NB4 (cell line): ENCODE data around the gene ABHD12.
A peak's percentile ranks its signal among the peaks of the same experiment; 100 is the strongest.

Experiments used
- DNase-seq: peaks from one replicate; pipeline ENCODE4 v3.0.0; 2010; ENCODE audit warnings: low read depth
- H3K4me3 ChIP-seq: one replicate; pipeline ENCODE4 v1.5.1; 2011; ENCODE audit warnings: mild to moderate bottlenecking, low read depth, low read length, moderate library complexity
- MYC ChIP-seq: IDR thresholded peaks from 2 replicates; pipeline ENCODE4 v1.6.1; 2011; ENCODE audit warnings: low read depth, low read length
- POLR2A ChIP-seq: IDR thresholded peaks from 2 replicates; pipeline ENCODE4 v1.6.1; 2011; ENCODE audit warnings: mild to moderate bottlenecking; ENCODE audit not compliant: insufficient read length; ENCODE audit errors: extremely low read depth
- TF ChIP-seq, protein P1 (sequence below): IDR thresholded peaks from 2 replicates; pipeline ENCODE4 v1.6.1; 2011; ENCODE audit warnings: low read depth, low read length
- TF ChIP-seq, protein P2 (sequence below): IDR thresholded peaks from one replicate; pipeline ENCODE4 v1.5.1; 2012; ENCODE audit warnings: low read depth, low read length

The ABHD12 gene

GRCh38 chr20:25364180-25364788 is 26.4 kb downstream of the ABHD12 start:
- DNase-seq = no peak
- TF ChIP-seq MYC (no peak), POLR2A (no peak)
- TF ChIP-seq, protein P1, sequence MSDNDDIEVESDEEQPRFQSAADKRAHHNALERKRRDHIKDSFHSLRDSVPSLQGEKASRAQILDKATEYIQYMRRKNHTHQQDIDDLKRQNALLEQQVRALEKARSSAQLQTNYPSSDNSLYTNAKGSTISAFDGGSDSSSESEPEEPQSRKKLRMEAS = no peak
- TF ChIP-seq, protein P2, sequence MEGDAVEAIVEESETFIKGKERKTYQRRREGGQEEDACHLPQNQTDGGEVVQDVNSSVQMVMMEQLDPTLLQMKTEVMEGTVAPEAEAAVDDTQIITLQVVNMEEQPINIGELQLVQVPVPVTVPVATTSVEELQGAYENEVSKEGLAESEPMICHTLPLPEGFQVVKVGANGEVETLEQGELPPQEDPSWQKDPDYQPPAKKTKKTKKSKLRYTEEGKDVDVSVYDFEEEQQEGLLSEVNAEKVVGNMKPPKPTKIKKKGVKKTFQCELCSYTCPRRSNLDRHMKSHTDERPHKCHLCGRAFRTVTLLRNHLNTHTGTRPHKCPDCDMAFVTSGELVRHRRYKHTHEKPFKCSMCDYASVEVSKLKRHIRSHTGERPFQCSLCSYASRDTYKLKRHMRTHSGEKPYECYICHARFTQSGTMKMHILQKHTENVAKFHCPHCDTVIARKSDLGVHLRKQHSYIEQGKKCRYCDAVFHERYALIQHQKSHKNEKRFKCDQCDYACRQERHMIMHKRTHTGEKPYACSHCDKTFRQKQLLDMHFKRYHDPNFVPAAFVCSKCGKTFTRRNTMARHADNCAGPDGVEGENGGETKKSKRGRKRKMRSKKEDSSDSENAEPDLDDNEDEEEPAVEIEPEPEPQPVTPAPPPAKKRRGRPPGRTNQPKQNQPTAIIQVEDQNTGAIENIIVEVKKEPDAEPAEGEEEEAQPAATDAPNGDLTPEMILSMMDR = no peak
- no peak overlapping the region for H3K4me3 ChIP-seq

- DNase-seq = no peak
- no peak overlapping the region for H3K4me3 ChIP-seq
- TF ChIP-seq POLR2A (no peak), MYC (no peak)
- TF ChIP-seq, protein P2 = no peak
Measured at GRCh38 chr20:25361287-25361683, 29.4 kb downstream of the ABHD12 start.

DNA sequence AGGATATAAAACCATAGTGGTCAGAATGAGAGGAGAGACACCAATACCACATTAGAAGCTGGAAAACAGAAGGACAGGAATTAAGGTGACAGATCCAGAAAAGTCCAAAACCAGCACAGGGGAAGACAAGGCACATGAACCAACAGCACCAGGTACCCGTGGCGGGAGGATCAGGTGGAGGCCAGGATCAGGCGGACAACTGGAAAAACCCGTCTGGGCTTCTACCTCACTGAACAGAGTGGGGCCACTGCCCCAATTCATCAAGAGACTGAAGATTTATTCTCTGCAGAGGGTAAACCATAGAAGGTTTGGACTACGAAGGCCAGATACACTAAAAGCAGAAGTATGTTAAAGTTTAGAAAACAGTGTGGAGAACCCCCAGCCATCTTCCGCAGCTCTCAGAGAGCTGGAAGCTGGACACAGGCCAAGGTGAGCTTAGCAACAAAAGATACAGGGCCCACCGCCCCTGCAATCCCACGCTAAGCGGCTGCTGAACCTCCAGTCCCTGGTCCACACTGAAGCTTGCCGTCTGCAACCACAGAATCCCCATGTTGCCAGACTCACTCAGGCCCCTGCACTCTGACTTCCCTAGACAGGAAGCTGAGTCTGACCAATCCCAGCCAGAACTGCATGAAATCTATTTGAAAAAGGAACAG is 29.9 kb downstream of the ABHD12 start:
- peak overlapping the region; percentile 10 for H3K4me3 ChIP-seq
- peak; percentile 76 for DNase-seq
- 0 out of 2 replicates have a peak, but pooled peaks have one; percentile 12 for TF ChIP-seq MYC
- TF ChIP-seq, protein P2 = no peak
- TF ChIP-seq, protein P1 = peak; percentile 31; the same call in 1 of the 2 replicates
- peak; percentile 39 for TF ChIP-seq POLR2A

- DNase-seq = no peak
- TF ChIP-seq, protein P2 = no peak
- TF ChIP-seq, protein P1 = no peak
- TF ChIP-seq POLR2A = no peak
- TF ChIP-seq MYC = no peak
- no peak overlapping the region for H3K4me3 ChIP-seq
Measured at GRCh38 chr20:25356271-25356933, 34.2 kb downstream of the ABHD12 start.

- DNase-seq = no peak
- TF ChIP-seq POLR2A (no peak), MYC (no peak)
- TF ChIP-seq, protein P1 = no peak
- TF ChIP-seq, protein P2 = no peak
- no peak overlapping the region for H3K4me3 ChIP-seq
Measured at GRCh38 chr20:25355866-25356265, 34.8 kb downstream of the ABHD12 start.
